Small intestine (tissue), 7 donors: ENCODE results near the gene UBXN6. TPM values are rescaled to one million over a fixed set of nuclear protein-coding genes. Genes with fewer than 3 reads are reported as not detected.

Experiments used
- DNase-seq, 2 donors: peaks; one replicate each; pipeline versions ENCODE4 v3.0.0 to v3.0.0-alpha.2; 2013
- FAIRE-seq: peaks from 2 replicates; lab custom pipeline; 2012; peaks lifted over from hg19 to GRCh38; lab: Jason Lieb, UNC
- H3K27ac ChIP-seq, 3 donors: one replicate each; pipeline ENCODE4 v1.5.1; 2013; ENCODE audit warnings: low read length in 2 of 3, mild to moderate bottlenecking in 2 of 3, control low read depth in 1 of 3, inconsistent platforms in 1 of 3, low read depth in 1 of 3, moderate library complexity in 1 of 3
- H3K27me3 ChIP-seq, 3 donors: one replicate each; pipeline ENCODE4 v1.6.1; 2013; ENCODE audit warnings: low read length in 3 of 3, inconsistent platforms in 1 of 3; ENCODE audit not compliant: control insufficient read depth in 3 of 3, insufficient read depth in 3 of 3
- H3K36me3 ChIP-seq, 3 donors: one replicate each; pipeline ENCODE4 v1.6.1; 2013; ENCODE audit warnings: low read length in 3 of 3, inconsistent platforms in 1 of 3, low read depth in 1 of 3, mild to moderate bottlenecking in 1 of 3, moderate library complexity in 1 of 3; ENCODE audit not compliant: control insufficient read depth in 3 of 3, insufficient read depth in 2 of 3
- H3K4me1 ChIP-seq, 3 donors: one replicate each; pipeline ENCODE4 v1.6.1; 2013; ENCODE audit warnings: low read length in 2 of 3, inconsistent platforms in 1 of 3, low read depth in 1 of 3, mild to moderate bottlenecking in 1 of 3, moderate library complexity in 1 of 3; ENCODE audit not compliant: control insufficient read depth in 3 of 3, insufficient read depth in 2 of 3
- H3K4me3 ChIP-seq, 3 donors: one replicate each; pipeline ENCODE4 v1.5.1; 2013; ENCODE audit warnings: low read length in 3 of 3, control low read depth in 1 of 3, inconsistent platforms in 1 of 3, low read depth in 1 of 3, mild to moderate bottlenecking in 1 of 3, moderate library complexity in 1 of 3
- H3K9me3 ChIP-seq, 2 donors: one replicate each; pipeline ENCODE4 v1.6.1; 2013; ENCODE audit warnings: low read depth in 1 of 2, low read length in 1 of 2; ENCODE audit not compliant: control insufficient read depth in 2 of 2, insufficient read depth in 1 of 2
- WGBS, 3 donors: extraction: QIAGEN DNeasy Blood & Tissue Kit; methylation state at CpG; one replicate each; pipeline ENCODE4 v1.1.7; 2013; 5-methylcytosine and 5-hydroxymethylcytosine counted together
- polyA plus RNA-seq, 4 donors: library from polyadenylated mRNA; stranded (reverse) in 3 of 4; unstranded in 1 of 4; fragments of 200-250 nt in 3 of 4; fragments of 120-200 nt in 1 of 4; gene quantifications; one replicate each; pipeline versions ENCODE4 v1.2.1 to v1.2.3, GENCODE V29; 2013
- donor health status: healthy with polysubstance abuse.
- donor health status: control.
- donor health status: control.
- donor health status: Bipolar disorder and iron deficiency.
- donor health status: healthy.

The UBXN6 gene
- polyA plus RNA-seq, 4 donors, result 82.7 to 194 (median 133) TPM

DNA sequence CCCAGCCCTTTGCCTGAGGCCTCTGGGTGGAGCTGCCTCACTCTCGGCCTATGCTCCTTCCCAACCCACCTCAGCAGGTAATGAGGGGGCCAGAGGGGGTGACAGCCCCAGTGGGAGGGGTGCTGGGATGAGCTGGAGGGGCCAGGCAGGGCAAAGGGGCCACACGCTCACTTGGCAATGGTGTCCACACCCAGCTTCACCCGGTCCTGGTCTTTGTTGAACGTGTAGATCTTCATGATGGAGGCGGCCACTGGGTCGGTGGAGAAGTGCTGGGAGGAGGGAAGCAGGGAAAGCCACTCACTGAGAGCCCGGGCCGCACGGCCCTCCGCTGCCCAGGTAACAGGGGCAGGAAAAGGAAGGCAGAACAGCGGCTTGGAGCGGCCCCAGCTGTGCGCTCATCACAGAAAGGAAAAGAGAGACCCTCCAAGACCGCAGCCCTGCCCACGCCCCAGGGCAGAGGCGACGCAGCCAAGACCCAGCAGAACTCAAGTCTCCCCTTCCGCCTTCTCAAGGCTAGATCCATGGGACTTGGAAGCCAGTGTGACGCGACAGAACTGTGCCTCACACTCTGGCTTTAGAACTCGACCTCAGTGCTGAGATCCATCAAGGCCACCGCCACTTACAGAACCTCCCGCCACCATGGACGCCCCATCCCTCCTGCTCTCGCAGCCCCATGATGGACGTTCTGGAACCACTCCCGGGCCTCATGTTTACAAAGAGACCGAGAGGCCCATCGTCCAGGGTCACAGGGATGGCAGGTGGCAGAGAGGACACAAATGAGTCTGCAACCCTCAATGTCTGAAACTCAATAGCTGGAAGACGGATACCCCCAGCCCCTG, 9.2 kb downstream of the UBXN6 start:
- Histone ChIP-seq H3K4me3 (no peak overlapping the region), H3K27ac (no peak overlapping the region), H3K36me3 (peaks cover 21 to 99% (median 31%) of the 10 kb centered on the region in 3 donors), H3K4me1 (no peaks in the 10 kb centered on the region), H3K9me3 (no peaks in the 10 kb centered on the region), H3K27me3 (no peaks in the 10 kb centered on the region)
- DNase-seq, result no peak
- WGBS, 3 donors, result 80 to 84% (median 83%) methylated on average over 29 to 30 of the region's 30 CpGs
- FAIRE-seq, result no peak

GRCh38 chr19:4447327-4448146, 10.1 kb downstream of the UBXN6 start:
- no peak overlapping the region for H3K27ac ChIP-seq
- H3K9me3 ChIP-seq, result no peaks in the 10 kb centered on the region
- H3K4me1 ChIP-seq, result no peaks in the 10 kb centered on the region
- FAIRE-seq (no peak), DNase-seq (no peak)
- H3K36me3 ChIP-seq, result peaks cover 21 to 98% (median 28%) of the 10 kb centered on the region in 3 donors
- WGBS, 3 donors, result 87 to 92% (median 89%) methylated on average over 24 to 28 of the region's 28 CpGs
- no peak overlapping the region for H3K4me3 ChIP-seq
- H3K27me3 ChIP-seq, result no peaks in the 10 kb centered on the region

DNA sequence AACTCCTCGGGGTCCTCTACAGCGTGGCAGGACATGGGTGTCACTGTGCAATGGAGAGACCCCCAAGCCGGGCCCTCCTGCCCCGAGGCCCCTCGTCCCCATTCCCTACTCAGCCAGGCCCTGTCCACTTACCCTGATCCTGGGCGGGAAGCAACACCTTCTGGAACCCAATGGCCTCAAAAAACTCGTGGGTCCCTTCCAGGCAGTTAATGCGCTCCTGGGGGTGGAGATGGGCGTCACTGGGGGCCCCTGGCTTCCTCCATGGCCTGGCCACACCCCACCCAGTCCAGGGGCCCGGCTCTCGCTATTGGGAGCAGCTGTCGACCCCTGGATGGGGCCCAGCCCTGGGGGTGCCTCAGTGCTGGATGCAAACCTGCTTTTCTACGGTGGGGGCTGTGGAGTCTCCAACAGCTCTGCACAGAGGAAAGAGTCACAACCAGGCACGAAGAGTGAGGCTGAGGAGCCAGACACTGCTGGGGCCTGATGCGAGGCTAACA, 10.8 kb downstream of the UBXN6 start:
- DNase-seq (no peak), FAIRE-seq (no peak)
- H3K27me3 ChIP-seq, result no peaks in the 10 kb centered on the region
- WGBS, 3 donors, result 78 to 82% (median 79%) methylated on average over 15 of the region's 15 CpGs
- H3K9me3 ChIP-seq, result no peaks in the 10 kb centered on the region
- H3K27ac ChIP-seq, result no peak overlapping the region
- H3K36me3 ChIP-seq, result peaks cover 21 to 98% (median 25%) of the 10 kb centered on the region in 3 donors
- no peaks in the 10 kb centered on the region for H3K4me1 ChIP-seq
- no peak overlapping the region for H3K4me3 ChIP-seq

DNA sequence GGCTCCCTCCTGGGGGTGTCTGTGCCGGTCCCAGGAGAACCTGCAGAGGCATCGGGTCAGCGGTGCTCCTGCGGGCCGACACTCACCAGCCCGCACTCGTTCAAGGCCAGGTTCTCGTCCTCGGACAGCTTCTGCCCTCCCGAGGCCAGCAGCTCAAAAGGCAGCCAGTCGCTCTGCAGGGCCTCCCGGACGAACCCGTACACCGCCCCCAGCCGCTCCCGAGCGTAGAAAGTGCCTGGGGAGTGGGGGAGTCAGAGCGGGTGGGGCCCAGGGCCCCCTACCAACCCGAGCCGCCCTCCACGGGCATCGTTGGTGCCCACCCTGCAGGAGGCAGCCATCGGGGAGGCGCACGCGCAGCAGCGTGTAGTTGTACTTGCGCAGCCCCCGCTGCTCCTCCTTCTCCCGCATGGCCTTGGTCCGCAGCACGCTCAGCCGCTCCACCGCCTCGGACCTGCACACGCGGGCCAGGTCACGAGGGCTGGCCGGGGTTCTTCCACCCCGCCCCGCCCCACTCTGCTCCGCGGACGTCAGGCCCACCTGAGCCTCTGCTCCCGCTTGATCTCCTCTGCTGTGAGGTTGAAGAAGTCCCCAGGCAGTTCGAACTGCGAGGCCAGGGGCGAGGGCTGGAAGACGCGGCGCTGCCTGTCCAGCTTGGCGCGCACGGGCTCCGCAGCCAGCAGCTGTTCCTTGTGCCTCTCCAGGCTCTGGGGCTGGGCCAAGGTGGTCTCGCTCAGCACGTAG, 11.5 kb downstream of the UBXN6 start:
- no peak for FAIRE-seq
- peaks cover 21 to 91% (median 25%) of the 10 kb centered on the region in 3 donors for H3K36me3 ChIP-seq

DNA sequence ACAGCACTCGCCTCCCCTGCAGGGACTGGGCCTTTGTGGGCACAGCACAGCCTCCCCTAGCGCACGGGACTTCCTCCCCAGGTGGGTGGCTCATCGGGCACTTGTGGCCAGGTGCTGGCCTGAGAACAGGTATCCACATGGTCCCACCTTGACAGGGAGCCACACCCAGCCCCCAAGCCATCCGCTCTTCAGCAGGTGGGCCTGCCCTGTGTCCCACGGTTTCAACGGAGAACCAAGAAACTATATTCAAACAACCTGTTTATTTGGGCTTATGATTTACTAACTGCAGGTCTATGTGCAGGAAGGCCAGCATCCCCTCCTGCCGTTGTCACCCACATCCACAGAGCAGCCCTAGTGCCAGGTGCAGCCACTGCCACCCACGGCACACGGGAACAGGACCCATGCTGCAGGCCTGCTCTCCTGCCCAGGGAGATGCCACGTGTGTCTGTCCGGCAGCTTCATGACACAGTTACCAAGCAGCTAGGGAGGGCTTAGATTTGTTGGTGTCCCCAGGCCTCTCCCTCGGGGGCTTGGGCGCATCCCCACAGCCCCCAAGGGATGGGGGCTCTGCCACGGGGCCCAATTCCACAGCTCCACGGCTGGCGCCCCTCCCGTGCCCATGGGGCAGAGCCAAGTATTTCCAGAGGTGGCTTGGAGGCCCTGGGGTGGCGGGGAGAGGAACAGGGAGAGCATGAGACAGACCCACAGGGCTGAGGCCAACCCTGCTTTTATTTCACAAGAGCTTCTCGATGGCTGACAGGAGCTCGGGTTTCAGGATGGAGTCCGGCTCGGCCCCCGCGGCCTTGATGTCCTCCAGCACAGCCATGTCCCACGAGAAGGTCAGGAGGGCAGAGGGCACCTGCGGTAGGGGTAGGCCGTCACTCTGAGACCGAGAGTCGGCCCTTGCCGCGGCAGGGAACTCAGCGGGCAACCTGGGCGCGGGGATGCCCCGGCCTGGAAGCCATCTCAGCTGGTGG, 12.5 kb downstream of the UBXN6 start:
- H3K27ac ChIP-seq, result no peak overlapping the region
- no peaks in the 10 kb centered on the region for H3K27me3 ChIP-seq
- WGBS, 3 donors, result 81 to 84% (median 83%) methylated on average over 36 of the region's 36 CpGs
- peaks cover 21 to 89% (median 22%) of the 10 kb centered on the region in 3 donors for H3K36me3 ChIP-seq
- FAIRE-seq (no peak), DNase-seq (no peak)
- H3K4me3 ChIP-seq, result no peak overlapping the region
- no peaks in the 10 kb centered on the region for H3K9me3 ChIP-seq
- H3K4me1 ChIP-seq, result no peaks in the 10 kb centered on the region

More for the DNA sequence above, 11.5 kb downstream of the UBXN6 start:
- no peak overlapping the region for H3K27ac ChIP-seq
- no peaks in the 10 kb centered on the region for H3K27me3 ChIP-seq
- DNase-seq, result no peak
- no peaks in the 10 kb centered on the region for H3K9me3 ChIP-seq
- no peak overlapping the region for H3K4me3 ChIP-seq
- WGBS, 3 donors, result 92 to 96% (median 94%) methylated on average over 50 to 58 of the region's 58 CpGs
- H3K4me1 ChIP-seq, result no peaks in the 10 kb centered on the region

DNA sequence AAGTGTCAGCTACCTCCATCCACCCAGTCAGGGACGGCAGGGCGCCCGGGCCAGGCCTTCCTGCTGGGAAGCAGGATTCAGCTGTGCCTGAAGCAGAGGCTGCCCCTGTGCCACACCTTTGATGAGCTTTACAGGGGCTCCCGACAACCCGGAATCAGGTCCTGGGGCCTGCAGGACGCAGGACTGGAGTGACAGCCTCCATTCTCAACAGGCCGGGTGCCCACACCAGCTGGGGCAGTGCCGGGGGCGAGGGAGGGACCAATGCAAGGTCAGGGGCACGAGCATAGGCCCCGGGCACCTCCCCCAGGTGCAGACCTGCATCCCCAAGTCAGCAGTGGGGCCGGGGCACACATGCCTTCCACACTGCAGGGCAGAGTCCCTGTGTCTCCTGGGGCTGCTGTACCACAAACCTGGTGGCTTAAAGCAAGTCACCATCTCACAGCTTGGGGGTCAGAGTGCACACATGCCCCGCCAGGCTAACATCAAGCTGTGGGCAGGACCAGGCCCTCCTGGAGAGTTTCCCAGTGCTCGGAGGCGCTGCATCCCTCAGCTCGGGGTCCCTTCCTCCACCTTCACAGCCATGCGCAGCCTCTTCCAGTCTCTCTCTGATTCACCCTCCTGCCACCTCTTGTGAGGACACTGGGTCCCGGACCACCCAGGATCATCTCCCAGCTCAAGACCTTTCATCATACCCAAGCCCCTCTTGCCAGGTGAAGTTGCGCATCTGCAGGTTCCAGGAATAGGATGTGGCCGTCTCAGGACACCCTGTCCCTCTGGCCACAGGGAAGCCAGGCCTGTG, 13.4 kb downstream of the UBXN6 start:
- H3K4me1 ChIP-seq, result no peaks in the 10 kb centered on the region
- no peak for FAIRE-seq
- no peaks in the 10 kb centered on the region for H3K27me3 ChIP-seq
- H3K36me3 ChIP-seq, result peaks cover 20 to 86% (median 22%) of the 10 kb centered on the region in 3 donors
- no peak for DNase-seq
- WGBS, 3 donors, result 79 to 84% (median 79%) methylated on average over 20 of the region's 20 CpGs
- H3K4me3 ChIP-seq, result no peak overlapping the region
- H3K9me3 ChIP-seq, result no peaks in the 10 kb centered on the region
- no peak overlapping the region for H3K27ac ChIP-seq

DNA sequence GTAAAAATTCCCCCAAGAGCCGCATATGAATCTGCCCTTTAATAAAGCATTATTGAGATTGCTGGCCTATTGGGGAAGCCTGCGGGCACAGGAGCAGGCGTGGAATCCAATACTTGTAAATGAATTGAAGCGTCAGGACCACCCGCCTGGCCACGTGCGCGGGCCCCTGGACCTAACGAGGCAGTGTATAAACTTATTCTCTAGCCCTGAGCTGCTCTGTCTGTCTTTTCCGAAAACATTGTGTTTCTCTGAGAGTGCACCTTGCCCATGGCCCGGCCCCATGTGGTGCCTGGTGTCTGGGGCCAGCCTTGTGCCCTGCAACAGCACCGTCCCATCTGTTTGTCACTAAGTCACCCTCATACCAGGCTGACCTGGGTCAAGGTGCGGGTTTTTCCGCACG, 14.4 kb downstream of the UBXN6 start:
- Histone ChIP-seq H3K4me3 (no peak overlapping the region), H3K4me1 (no peaks in the 10 kb centered on the region), H3K27me3 (no peaks in the 10 kb centered on the region), H3K9me3 (no peaks in the 10 kb centered on the region), H3K36me3 (peaks cover 20 to 76% (median 22%) of the 10 kb centered on the region in 3 donors), H3K27ac (no peak overlapping the region)
- DNase-seq (no peak), FAIRE-seq (no peak)
- 90 to 95% (median 92%) methylated on average over 15 of the region's 15 CpGs for WGBS, 3 donors
